ENCODE measurements around the gene DCST1. TPM values are rescaled to one million over a fixed set of nuclear protein-coding genes. Genes with fewer than 3 reads are reported as not detected.
"Not testable (repeated sequence)": the region's sequence is repeated elsewhere in the genome, so short reads cannot be mapped to it uniquely, and the experiment has no call there.

The DCST1 gene
- total RNA-seq, 1 experiment from 2014 or later, result not detected

GRCh38 chr1:154995301-154995983, 38.2 kb upstream of the DCST1 start:
- BruUV-seq (replicated peaks); H3K4me2 ChIP-seq (ENCODE audit: low read length); H3K9me3 ChIP-seq (ENCODE audit: low read length); H3K9ac ChIP-seq (ENCODE audit: low read length); POLR2A ChIA-PET (ENCODE audit: unreplicated experiment); H2AFZ ChIP-seq (ENCODE audit: low read length); H4K20me1 ChIP-seq (ENCODE audit: low read length); H3K27me3 ChIP-seq (ENCODE audit: low read length); CTCF ChIA-PET; H3K79me2 ChIP-seq (ENCODE audit: low read length); intact Hi-C loops (cut with micrococcal nuclease); H3K27ac ChIP-seq (ENCODE audit: low read length); H3F3A ChIP-seq (ENCODE audit: low read length, unreplicated experiment); H3K9me2 ChIP-seq (replicated peaks; ENCODE audit: low read length); H3K36me3 ChIP-seq (ENCODE audit: low read depth, low read length); H3K4me3 ChIP-seq (ENCODE audit: low read length): not testable (repeated sequence)
- peak; percentile 59 for TF ChIP-seq CTCF (conservative IDR thresholded peaks at IDR 0.05; ENCODE audit: low read depth, low read length)
- DNase-seq (peak; percentile 85), ATAC-seq (peak; percentile 31)
- H3K4me1 ChIP-seq (ENCODE audit: insufficient read depth, low read length), result peaks cover 15% of the 10 kb centered on the region

GRCh38 chr1:154996966-154997701, 36.5 kb upstream of the DCST1 start:
- DNase-seq, result no peak
- Histone ChIP-seq H3K27ac (ENCODE audit: low read length) (no peak overlapping the region), H2AFZ (ENCODE audit: low read length) (no peak overlapping the region), H3K9ac (ENCODE audit: low read length) (no peak overlapping the region), H4K20me1 (ENCODE audit: low read length) (no peaks in the 10 kb centered on the region), H3K4me3 (ENCODE audit: low read length) (no peak overlapping the region), H3K9me2 (replicated peaks; ENCODE audit: low read length) (no peaks in the 10 kb centered on the region), H3K27me3 (ENCODE audit: low read length) (no peaks in the 10 kb centered on the region), H3F3A (ENCODE audit: low read length, unreplicated experiment) (no peaks in the 10 kb centered on the region), H3K4me2 (ENCODE audit: low read length) (no peak overlapping the region), H3K79me2 (ENCODE audit: low read length) (no peaks in the 10 kb centered on the region), H3K4me1 (ENCODE audit: insufficient read depth, low read length) (peaks cover 20% of the 10 kb centered on the region), H3K9me3 (ENCODE audit: low read length) (no peaks in the 10 kb centered on the region), H3K36me3 (ENCODE audit: low read depth, low read length) (no peaks in the 10 kb centered on the region)
- ChIA-PET POLR2A (ENCODE audit: unreplicated experiment) (no interaction called here), CTCF (no interaction called here)
- no TSS peak for BruUV-seq (replicated peaks)
- TF ChIP-seq EZH2phosphoT487 (IDR thresholded peaks at IDR 0.05; ENCODE audit: borderline replicate concordance, low read length) (no peak), CTCF (conservative IDR thresholded peaks at IDR 0.05; ENCODE audit: low read depth, low read length) (no peak), EZH2 (IDR thresholded peaks at IDR 0.05; ENCODE audit: low read length, unreplicated experiment) (no peak)
- intact Hi-C loops (cut with micrococcal nuclease), result loop anchor here (1.0 kb wide), 1 partner anchor 14 kb away; the partner anchor contains the start of gene FLAD1
- ATAC-seq, result no peak

- no peaks in the 10 kb centered on the region for H3K27me3 ChIP-seq (ENCODE audit: low read length)
- no peak overlapping the region for H3K4me2 ChIP-seq (ENCODE audit: low read length)
- H3F3A ChIP-seq (ENCODE audit: low read length, unreplicated experiment), result no peaks in the 10 kb centered on the region
- POLR2A ChIA-PET (ENCODE audit: unreplicated experiment), result no interaction called here
- DNase-seq (no peak), ATAC-seq (no peak)
- intact Hi-C loops (cut with micrococcal nuclease), result no loop called here
- H3K27ac ChIP-seq (ENCODE audit: low read length), result no peak overlapping the region
- no peak overlapping the region for H3K9ac ChIP-seq (ENCODE audit: low read length)
- no peaks in the 10 kb centered on the region for H3K9me2 ChIP-seq (replicated peaks; ENCODE audit: low read length)
- no peaks in the 10 kb centered on the region for H4K20me1 ChIP-seq (ENCODE audit: low read length)
- H2AFZ ChIP-seq (ENCODE audit: low read length), result no peak overlapping the region
- H3K4me3 ChIP-seq (ENCODE audit: low read length), result no peak overlapping the region
- H3K79me2 ChIP-seq (ENCODE audit: low read length), result peaks cover 7% of the 10 kb centered on the region
- TF ChIP-seq CTCF (conservative IDR thresholded peaks at IDR 0.05; ENCODE audit: low read depth, low read length) (peak; percentile 50), EZH2 (IDR thresholded peaks at IDR 0.05; ENCODE audit: low read length, unreplicated experiment) (no peak)
- no peaks in the 10 kb centered on the region for H3K36me3 ChIP-seq (ENCODE audit: low read depth, low read length)
- no TSS peak for BruUV-seq (replicated peaks)
- H3K4me1 ChIP-seq (ENCODE audit: insufficient read depth, low read length), result peaks cover 20% of the 10 kb centered on the region
- no peaks in the 10 kb centered on the region for H3K9me3 ChIP-seq (ENCODE audit: low read length)
- CTCF ChIA-PET, result interaction anchor here (0.6 to 1.1 kb wide), 5 partner anchors 15 to 42 kb away, joined by 3 to 8 read pairs (median 4); partner anchors contain the start of genes FLAD1 and PBXIP1
Observed at GRCh38 chr1:154998201-154998780, 35.3 kb upstream of the DCST1 start.
